Activated CD4-positive, alpha-beta T cell treated with anti-CD3 and anti-CD28 coated beads for 48 hours (primary cell): ENCODE measurements around the gene LRRC10.

Experiments
- DNase-seq: peaks from one replicate; pipeline ENCODE4 v3.0.0-alpha.2; 2020

LRRC10 gene

DNA sequence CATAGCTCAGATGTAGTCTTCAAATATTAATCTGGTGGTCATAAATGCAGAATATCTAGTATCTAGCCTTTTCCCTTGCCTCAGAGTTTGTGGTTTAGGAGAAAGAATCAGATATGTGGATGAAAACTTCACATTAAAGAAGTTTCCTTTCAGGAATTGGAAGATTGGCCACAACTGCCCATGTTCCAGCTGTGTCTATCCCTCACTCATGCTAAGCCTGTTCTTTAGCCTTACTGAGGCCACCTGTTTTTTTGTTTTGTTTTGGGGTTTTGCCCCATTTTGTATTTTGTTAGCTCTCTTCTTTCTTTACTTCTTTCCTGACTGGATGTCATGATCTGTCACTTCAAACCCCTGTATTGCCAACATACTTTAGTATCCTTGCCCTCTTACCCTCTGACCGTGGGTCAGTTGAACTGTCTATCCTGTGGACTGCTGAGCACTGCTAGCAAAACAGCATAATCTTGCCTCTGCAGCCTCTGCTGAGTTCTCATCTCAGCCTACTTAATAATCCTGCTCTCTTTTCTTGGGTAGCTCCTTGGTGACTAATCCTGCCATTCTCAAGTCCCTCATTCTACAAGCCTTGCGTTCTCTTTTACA, 47.4 kb downstream of the LRRC10 start:
- no peak for DNase-seq
